ENCODE measurements around the gene SH2B2. TPM values are rescaled to one million over a fixed set of nuclear protein-coding genes. Genes with fewer than 3 reads are reported as not detected.
"Not testable (repeated sequence)": the region's sequence is repeated elsewhere in the genome, so short reads cannot be mapped to it uniquely, and the experiment has no call there.

The SH2B2 gene
- total RNA-seq, 1 donor from 2014 or later: 6.1 TPM

GRCh38 chr7:102305414-102306268 is 19.0 kb downstream of the SH2B2 start:
- DNase-seq (ENCODE audit: low spot score): no peak

GRCh38 chr7:102306916-102307677 is 20.4 kb downstream of the SH2B2 start:
- DNase-seq (ENCODE audit: low spot score): peak; percentile 79

- no peak for DNase-seq (ENCODE audit: low spot score)
Measured at GRCh38 chr7:102310414-102310815, 23.7 kb downstream of the SH2B2 start.

- DNase-seq (ENCODE audit: low spot score): no peak
Measured at GRCh38 chr7:102312317-102312716, 25.6 kb downstream of the SH2B2 start.

GRCh38 chr7:102313997-102314780 is 27.5 kb downstream of the SH2B2 start:
- DNase-seq (ENCODE audit: low spot score): no peak

GRCh38 chr7:102317231-102318059 is 30.8 kb downstream of the SH2B2 start:
- no peak for DNase-seq (ENCODE audit: low spot score)

GRCh38 chr7:102318482-102318971 is 31.9 kb downstream of the SH2B2 start:
- DNase-seq (ENCODE audit: low spot score): no peak

GRCh38 chr7:102319671-102320070 is 33.0 kb downstream of the SH2B2 start:
- no peak for DNase-seq (ENCODE audit: low spot score)

- DNase-seq (ENCODE audit: low spot score): no peak
Measured at GRCh38 chr7:102320181-102320580, 33.5 kb downstream of the SH2B2 start.

- no peak for DNase-seq (ENCODE audit: low spot score)
Measured at GRCh38 chr7:102320601-102321350, 34.1 kb downstream of the SH2B2 start.

GRCh38 chr7:102321351-102322201 is 34.9 kb downstream of the SH2B2 start:
- DNase-seq (ENCODE audit: low spot score): peak; percentile 39

GRCh38 chr7:102322202-102322715 is 35.6 kb downstream of the SH2B2 start:
- peak; percentile 24 for DNase-seq (ENCODE audit: low spot score)

GRCh38 chr7:102323914-102324195 is 37.2 kb downstream of the SH2B2 start:
- no peak for DNase-seq (ENCODE audit: low spot score)

- not testable (repeated sequence) for DNase-seq (ENCODE audit: low spot score)
Measured at GRCh38 chr7:102325106-102325505, 38.4 kb downstream of the SH2B2 start.

- no peak for DNase-seq (ENCODE audit: low spot score)
Measured at GRCh38 chr7:102326157-102326889, 39.7 kb downstream of the SH2B2 start.

GRCh38 chr7:102327183-102327582 is 40.5 kb downstream of the SH2B2 start:
- DNase-seq (ENCODE audit: low spot score): not testable (repeated sequence)

GRCh38 chr7:102328863-102329262 is 42.2 kb downstream of the SH2B2 start:
- DNase-seq (ENCODE audit: low spot score): not testable (repeated sequence)

GRCh38 chr7:102329366-102329765 is 42.7 kb downstream of the SH2B2 start:
- DNase-seq (ENCODE audit: low spot score): not testable (repeated sequence)
